H1 (cell line): ENCODE measurements around the gene FLT1. TPM values are rescaled to one million over a fixed set of nuclear protein-coding genes. Genes with fewer than 3 reads are reported as not detected.

Source experiments
- CTCF ChIA-PET: fragments of 300-600 bp; sonication (Branson Sonifier 250); formaldehyde crosslinking; loops from one replicate; lab custom pipeline; 2021; ENCODE audit not compliant: partially characterized antibody; lab: Charles Lee
- POLR2A ChIA-PET: fragments of 300-600 bp; sonication (Branson Sonifier 250); formaldehyde crosslinking; loops from one replicate; lab custom pipeline; 2021; ENCODE audit warnings: inconsistent platforms; ENCODE audit not compliant: partially characterized antibody; lab: Charles Lee
- DNase-seq, 2 experiments: peaks; one replicate each; pipeline versions ENCODE4 v3.0.0 to v3.0.0-alpha.2; 2010 to 2022; ENCODE audit warnings: low spot score in 2 of 2, low read depth in 1 of 2, mixed read lengths in 1 of 2
- FAIRE-seq: peaks from 2 replicates; lab custom pipeline; 2011; peaks lifted over from hg19 to GRCh38; lab: Jason Lieb, UNC
- H2AFZ ChIP-seq: 2 replicates; pipeline ENCODE4 v1.8.1; 2012; ENCODE audit warnings: low read length, inconsistent platforms
- H2AK5ac ChIP-seq: 2 replicates; pipeline ENCODE4 v1.6.1; 2013; ENCODE audit warnings: low read depth, low read length
- H2BK120ac ChIP-seq: replicated peaks from 2 replicates; pipeline ENCODE3; 2013; ENCODE audit warnings: low read depth, low read length, inconsistent platforms
- H2BK12ac ChIP-seq: 2 replicates; pipeline ENCODE4 v1.6.1; 2013; ENCODE audit warnings: low read depth, low read length
- H2BK15ac ChIP-seq: 2 replicates; pipeline ENCODE4 v1.6.1; 2013; ENCODE audit warnings: low read length
- H2BK20ac ChIP-seq: 2 replicates; pipeline ENCODE4 v1.6.1; 2013; ENCODE audit warnings: low read length
- H2BK5ac ChIP-seq: 2 replicates; pipeline ENCODE4 v1.6.1; 2013; ENCODE audit warnings: low read depth, low read length
- H3K14ac ChIP-seq: 2 replicates; pipeline ENCODE4 v1.6.1; 2013; ENCODE audit warnings: inconsistent platforms; ENCODE audit not compliant: insufficient read length
- H3K18ac ChIP-seq: 2 replicates; pipeline ENCODE4 v1.6.1; 2013; ENCODE audit warnings: low read length; ENCODE audit errors: extremely low read depth
- H3K23ac ChIP-seq: 2 replicates; pipeline ENCODE4 v1.6.1; 2013; ENCODE audit warnings: inconsistent platforms; ENCODE audit not compliant: insufficient read length
- H3K23me2 ChIP-seq: 2 replicates; pipeline ENCODE4 v1.6.1; 2013; ENCODE audit warnings: low read depth, low read length
- H3K27ac ChIP-seq: 2 replicates; pipeline ENCODE4 v1.6.1; 2011; ENCODE audit warnings: low read depth, low read length, inconsistent platforms
- H3K27me3 ChIP-seq, 4 experiments: replicated peaks in 1 of 4; 1 replicate in 1 of 4; 2 replicates in 3 of 4; pipeline versions ENCODE4 v1.6.1 to v1.8.1; 2011 to 2013; ENCODE audit warnings: low read length in 3 of 4, mild to moderate bottlenecking in 3 of 4, inconsistent platforms in 2 of 4, mixed read lengths in 2 of 4, moderate library complexity in 1 of 4; ENCODE audit not compliant: control insufficient read depth in 3 of 4, insufficient read depth in 3 of 4; ENCODE audit errors: extremely low read depth in 1 of 4
- H3K36me3 ChIP-seq, 4 experiments: 2 replicates each; pipeline versions ENCODE4 v1.6.1 to v1.8.1; 2011 to 2013; ENCODE audit warnings: mild to moderate bottlenecking in 4 of 4, low read length in 3 of 4, moderate library complexity in 2 of 4, control low read depth in 1 of 4, inconsistent platforms in 1 of 4; ENCODE audit not compliant: insufficient read depth in 4 of 4, control insufficient read depth in 2 of 4
- H3K4ac ChIP-seq: replicated peaks from 2 replicates; pipeline ENCODE3; 2013; ENCODE audit warnings: low read length, low read depth, mixed read lengths, inconsistent platforms; ENCODE audit not compliant: insufficient read length
- H3K4me1 ChIP-seq, 4 experiments: replicated peaks in 1 of 4; 1 replicate in 1 of 4; 2 replicates in 3 of 4; pipeline versions ENCODE4 v1.6.1 to v1.8.1; 2011 to 2013; ENCODE audit warnings: low read length in 3 of 4, inconsistent platforms in 2 of 4, mixed read lengths in 1 of 4; ENCODE audit not compliant: insufficient read depth in 4 of 4, control insufficient read depth in 3 of 4
- H3K4me2 ChIP-seq, 2 experiments: 2 replicates each; pipeline versions ENCODE4 v1.6.1 to v1.8.1; 2011 to 2013; ENCODE audit warnings: low read depth in 2 of 2, low read length in 2 of 2, control low read depth in 1 of 2, inconsistent platforms in 1 of 2, mild to moderate bottlenecking in 1 of 2; ENCODE audit not compliant: insufficient read depth in 1 of 2
- H3K4me3 ChIP-seq, 4 experiments: fragments of 200-600, 300-600 bp in 1 of 4; sonication (generic), shearing (Covaris generic), sonication (Bioruptor Twin) in 1 of 4; 2 replicates each; pipeline versions ENCODE4 v1.5.1 to v1.8.1; 2011 to 2016; ENCODE audit warnings: low read length in 4 of 4, low read depth in 3 of 4, control low read depth in 2 of 4, inconsistent platforms in 2 of 4, mild to moderate bottlenecking in 2 of 4, mixed read lengths in 1 of 4, moderate library complexity in 1 of 4; ENCODE audit not compliant: insufficient read depth in 2 of 4; ENCODE audit errors: extremely low read depth in 1 of 4
- H3K56ac ChIP-seq: replicated peaks from 2 replicates; pipeline ENCODE3; 2013; ENCODE audit warnings: low read depth, mild to moderate bottlenecking, mixed read lengths, low read length, inconsistent platforms; ENCODE audit not compliant: insufficient read length
- H3K79me1 ChIP-seq: 2 replicates; pipeline ENCODE4 v1.6.1; 2013; ENCODE audit warnings: low read depth, low read length, control low read depth
- H3K79me2 ChIP-seq, 2 experiments: 2 replicates each; pipeline versions ENCODE4 v1.6.1 to v1.8.1; 2012 to 2013; ENCODE audit warnings: low read length in 2 of 2, mild to moderate bottlenecking in 2 of 2, inconsistent platforms in 1 of 2; ENCODE audit not compliant: insufficient read depth in 2 of 2, control insufficient read depth in 1 of 2
- H3K9ac ChIP-seq, 4 experiments: replicated peaks in 1 of 4; 1 replicate in 1 of 4; 2 replicates in 3 of 4; pipeline versions ENCODE4 v1.6.1 to v1.8.1; 2011 to 2013; ENCODE audit warnings: low read depth in 3 of 4, low read length in 3 of 4, control low read depth in 2 of 4, mild to moderate bottlenecking in 2 of 4, moderate library complexity in 2 of 4, inconsistent platforms in 1 of 4; ENCODE audit errors: extremely low read depth in 1 of 4
- H3K9me3 ChIP-seq, 2 experiments: 2 replicates each; pipeline versions ENCODE4 v1.6.1 to v1.8.1; 2012 to 2013; ENCODE audit warnings: mild to moderate bottlenecking in 2 of 2, moderate library complexity in 2 of 2, control low read depth in 1 of 2, inconsistent platforms in 1 of 2, low read depth in 1 of 2, low read length in 1 of 2, mixed read lengths in 1 of 2; ENCODE audit not compliant: insufficient read depth in 2 of 2
- H4K20me1 ChIP-seq, 2 experiments: replicated peaks in 1 of 2; 2 replicates each; pipeline versions ENCODE3 to v1.8.1; 2011 to 2013; ENCODE audit warnings: inconsistent platforms in 2 of 2, low read length in 2 of 2, mild to moderate bottlenecking in 1 of 2; ENCODE audit not compliant: insufficient read depth in 2 of 2, control insufficient read depth in 1 of 2
- H4K5ac ChIP-seq: 2 replicates; pipeline ENCODE4 v1.6.1; 2013; ENCODE audit warnings: low read length, low read depth, mixed read lengths, inconsistent platforms; ENCODE audit not compliant: insufficient read length
- H4K8ac ChIP-seq: 2 replicates; pipeline ENCODE4 v1.8.0; 2013; ENCODE audit warnings: mild to moderate bottlenecking, moderate library complexity, low read length, inconsistent platforms; ENCODE audit not compliant: insufficient read depth; ENCODE audit errors: extremely low read depth
- H4K91ac ChIP-seq: replicated peaks from 2 replicates; pipeline ENCODE3; 2013; ENCODE audit warnings: low read length, mixed read lengths, inconsistent platforms; ENCODE audit not compliant: insufficient read length
- BRCA1 ChIP-seq: IDR thresholded peaks from 2 replicates; pipeline ENCODE4 v1.6.1; 2012; ENCODE audit warnings: low read depth, low read length, improper control_type of control experiment
- CBX5 ChIP-seq: fragments of 300-800, 300-1000 bp; sonication (generic); IDR thresholded peaks from 2 replicates; pipeline ENCODE4 v1.7.1; 2016; ENCODE audit warnings: antibody characterized with exemption, low read length, low read depth
- CBX8 ChIP-seq: fragments of 300-800, 300-1000 bp; sonication (generic); IDR thresholded peaks from 2 replicates; pipeline ENCODE4 v1.7.1; 2016; ENCODE audit warnings: low read depth, low read length, borderline replicate concordance
- MAX ChIP-seq: IDR thresholded peaks from 2 replicates; pipeline ENCODE4 v1.6.1; 2012; ENCODE audit warnings: inconsistent platforms
- RAD21 ChIP-seq, 2 experiments: IDR thresholded peaks in 1 of 2; conservative IDR thresholded peaks in 1 of 2; 2 replicates each; pipeline ENCODE4 v1.6.1; 2011; ENCODE audit warnings: low read depth in 2 of 2, low read length in 2 of 2, improper control_type of control experiment in 1 of 2, inconsistent platforms in 1 of 2, mild to moderate bottlenecking in 1 of 2, moderate library complexity in 1 of 2
- SIRT6 ChIP-seq: IDR thresholded peaks from one replicate; pipeline ENCODE4 v1.7.1; 2012; ENCODE audit warnings: low read length, inconsistent platforms
- WGBS, 2 experiments: shearing (Covaris generic) in 1 of 2; methylation state at CpG; one replicate each; pipeline versions ENCODE4 v1.1.6 to v1.1.7; 2013 to 2015; ENCODE audit warnings: low lambda C conversion rate in 2 of 2, mixed read lengths in 2 of 2, inconsistent platforms in 1 of 2, low coverage in 1 of 2, missing lambda C conversion rate in 1 of 2; ENCODE audit not compliant: insufficient replicate concordance in 2 of 2, insufficient coverage in 1 of 2, insufficient read length in 1 of 2; ENCODE audit errors: extremely low coverage in 1 of 2, missing lambda C conversion rate in 1 of 2; 5-methylcytosine and 5-hydroxymethylcytosine counted together
- polyA plus RNA-seq, 7 experiments: library from polyadenylated mRNA; depleted of rRNA in 3 of 7; stranded (reverse) in 5 of 7; unstranded in 2 of 7; fragments of >200 nt in 5 of 7; fragments of 200-250 nt in 2 of 7; gene quantifications; 1 replicate in 5 of 7; 2 replicates in 1 of 7; 4 replicates in 1 of 7; pipeline versions ENCODE4 v1.2.1 to v1.2.3, GENCODE V29; 2011 to 2013; ENCODE audit warnings: missing spikeins in 2 of 7, mixed read lengths in 2 of 7
- total RNA-seq: library from RNA; stranded (reverse); fragmentation: NEBNext Ultra II Directional; extraction: Animal tissue kit (Norgen Biotek cat#: 25700); gene quantifications from 2 replicates; pipeline ENCODE4 v1.2.1, GENCODE V29; 2021

The FLT1 gene
- total and polyA plus RNA-seq, 2 of the 8 experiments (the other 6 are each of a cell fraction or from before 2014, with no cell fraction given) = 19.7 to 90.2 TPM

- POLR2A ChIA-PET = interaction anchor here (0.9 kb wide), 1 partner anchor 84 kb away, joined by 3 read pairs; no protein-coding TSS in a partner anchor
- no peaks in the 10 kb centered on the region for H3K79me2 ChIP-seq
- 89% methylated on average over 11 of the region's 11 CpGs; no CpG with 5 or more reads in 1 of the 2 experiments for WGBS, 2 experiments
- H3K36me3 ChIP-seq = peaks cover 0 to 18% (median 0%) of the 10 kb centered on the region in 4 experiments; a peak in 5 of 8 replicates
- no peak overlapping the region for H4K8ac ChIP-seq
- H4K5ac ChIP-seq = no peak overlapping the region
- no peak overlapping the region for H3K23ac ChIP-seq
- no peaks in the 10 kb centered on the region for H3K9me3 ChIP-seq
- no peak overlapping the region for H2BK120ac ChIP-seq
- no peak overlapping the region for H3K4ac ChIP-seq
- H3K27ac ChIP-seq = no peak overlapping the region
- H2AFZ ChIP-seq = no peak overlapping the region
- no peaks in the 10 kb centered on the region for H3K79me1 ChIP-seq
- no peaks in the 10 kb centered on the region for H3K27me3 ChIP-seq
- 0 out of 7 replicates have a peak, but pooled peaks cover 0 to 3% (median 0%) of the 10 kb centered on the region in 4 experiments for H3K4me1 ChIP-seq
- H3K56ac ChIP-seq = no peak overlapping the region
- H3K4me3 ChIP-seq = no peak overlapping the region
- H2BK20ac ChIP-seq = no peak overlapping the region
- TF ChIP-seq CBX5 = no peak
- no peak for TF ChIP-seq CBX8
- no peak for TF ChIP-seq MAX
- no peak for TF ChIP-seq RAD21 (IDR thresholded peaks at IDR 0.05 in 1 of 2, conservative IDR thresholded peaks at IDR 0.05 in 1 of 2; ENCODE audit: low read depth in 2 of 2, low read length in 2 of 2)
- no peak for TF ChIP-seq SIRT6
- TF ChIP-seq BRCA1 = no peak
- H3K4me2 ChIP-seq = no peak overlapping the region
- no peak overlapping the region for H3K9ac ChIP-seq
- H2BK15ac ChIP-seq = no peak overlapping the region
- no peak overlapping the region for H3K14ac ChIP-seq
- no peak overlapping the region for H2AK5ac ChIP-seq
- no peak overlapping the region for H4K91ac ChIP-seq
- H4K20me1 ChIP-seq = peaks cover 0 to 2% of the 10 kb centered on the region in 2 experiments
- DNase-seq = no peak
- FAIRE-seq = no peak
- H2BK5ac ChIP-seq = no peak overlapping the region
- CTCF ChIA-PET = interaction anchor here (1.1 kb wide), 1 partner anchor 13 kb away, joined by 3 read pairs; no protein-coding TSS in a partner anchor
- no peak overlapping the region for H3K18ac ChIP-seq
- no peaks in the 10 kb centered on the region for H3K23me2 ChIP-seq
- H2BK12ac ChIP-seq = no peak overlapping the region
Measured at GRCh38 chr13:28320884-28321574, 173.9 kb downstream of the FLT1 start.
